GM18508 (cell line): ENCODE measurements around the gene TGFBR2.

ENCODE experiments used
- ATAC-seq: cut with Tn5 transposase; IDR thresholded peaks from one replicate; pipeline ENCODE4 v1.9.1; 2021; ENCODE audit warnings: moderate number of reproducible peaks; ENCODE audit not compliant: insufficient read depth, unreplicated experiment

The TGFBR2 gene

DNA sequence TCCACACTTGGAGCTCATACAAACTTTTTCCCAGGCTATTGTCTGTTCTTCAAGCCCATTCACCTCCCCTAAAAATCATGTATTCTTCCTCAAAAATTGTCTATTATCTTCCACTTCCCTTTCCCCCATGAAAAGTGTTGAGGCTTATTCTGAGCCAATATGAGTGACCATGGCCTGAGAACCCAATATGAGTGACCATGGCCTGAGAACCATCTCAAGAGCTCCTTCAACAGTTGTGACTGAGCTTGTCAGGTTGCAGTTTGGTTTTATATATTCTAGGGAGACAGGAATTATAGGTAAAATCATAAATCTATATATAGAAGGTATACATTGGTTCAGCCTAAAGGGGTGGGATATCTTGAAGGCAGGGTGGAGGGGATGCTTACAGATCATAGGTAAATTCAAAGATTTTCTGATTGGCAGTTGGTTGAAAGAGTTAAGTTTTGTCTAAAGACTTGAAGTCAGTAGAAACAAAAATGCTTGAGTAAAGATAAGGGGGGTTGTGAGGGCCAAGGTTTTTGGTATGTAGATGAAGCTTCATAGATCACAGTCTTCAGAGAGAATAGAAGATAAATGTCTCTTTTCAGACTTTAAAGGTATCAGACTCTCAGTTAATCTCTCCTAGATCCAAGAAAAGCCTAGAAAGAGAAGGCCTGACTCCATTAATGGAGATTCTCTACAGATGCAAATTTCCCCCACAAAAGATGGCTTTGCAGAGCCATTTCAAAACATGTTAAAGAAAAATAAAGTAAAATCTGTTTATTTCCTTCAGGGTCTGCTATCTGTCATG lies 95.8 kb downstream of the TGFBR2 start:
- ATAC-seq, result no peak

DNA sequence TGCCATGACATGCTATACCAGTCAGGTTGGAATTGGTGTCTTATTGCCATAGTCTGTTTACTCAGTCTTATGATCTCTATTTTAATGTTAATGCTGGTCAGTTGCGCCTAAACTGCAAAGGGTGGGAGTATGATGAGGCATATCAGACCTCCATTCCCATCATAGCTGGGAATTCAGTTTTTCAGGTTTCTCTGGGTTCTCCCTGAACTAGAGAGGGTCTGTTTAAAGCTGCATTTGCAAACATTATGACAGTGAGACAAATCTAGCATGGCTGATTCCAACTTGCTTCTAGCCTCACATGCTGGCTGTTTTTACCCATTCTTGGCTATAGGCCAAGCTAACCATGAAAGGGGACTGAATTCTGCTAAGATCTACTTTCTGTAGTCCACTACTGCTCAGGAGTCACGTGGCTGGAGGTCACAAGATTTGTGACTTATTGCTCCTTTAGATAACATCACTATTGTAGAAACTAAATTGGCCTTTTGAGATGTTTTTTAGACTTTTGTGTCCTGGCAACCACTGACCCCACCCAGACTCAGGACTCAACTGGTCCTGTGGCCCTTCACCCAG lies 96.5 kb downstream of the TGFBR2 start:
- ATAC-seq, result no peak

GRCh38 chr3:30704931-30705890 lies 98.8 kb downstream of the TGFBR2 start:
- no peak for ATAC-seq

- ATAC-seq, result no peak
Measured at GRCh38 chr3:30707825-30708224, 101.4 kb downstream of the TGFBR2 start.

GRCh38 chr3:30708472-30708871 lies 102.1 kb downstream of the TGFBR2 start:
- no peak for ATAC-seq

GRCh38 chr3:30710017-30710416 lies 103.6 kb downstream of the TGFBR2 start:
- no peak for ATAC-seq

DNA sequence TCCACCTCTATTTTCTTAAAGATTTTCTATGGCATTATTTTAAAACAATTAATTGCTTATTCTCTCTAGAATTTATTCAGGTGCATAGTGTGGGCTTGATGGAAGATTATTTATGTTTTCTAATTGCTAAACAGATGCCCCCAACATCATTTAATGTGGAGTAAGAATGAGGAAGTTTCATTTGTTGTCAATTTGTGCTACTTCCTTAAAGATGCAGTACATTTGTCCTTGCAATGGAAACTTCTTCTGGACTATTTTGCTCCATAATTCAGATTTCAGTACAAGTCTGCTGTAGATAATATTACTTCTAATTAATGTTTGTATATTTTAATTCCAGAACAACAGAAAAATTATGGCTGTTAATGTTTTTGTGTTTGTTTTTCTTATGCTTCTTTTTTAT lies 104.8 kb downstream of the TGFBR2 start:
- ATAC-seq, result no peak

- no peak for ATAC-seq
Measured at GRCh38 chr3:30711867-30712266, 105.5 kb downstream of the TGFBR2 start.

GRCh38 chr3:30712991-30713390 lies 106.6 kb downstream of the TGFBR2 start:
- ATAC-seq, result no peak

DNA sequence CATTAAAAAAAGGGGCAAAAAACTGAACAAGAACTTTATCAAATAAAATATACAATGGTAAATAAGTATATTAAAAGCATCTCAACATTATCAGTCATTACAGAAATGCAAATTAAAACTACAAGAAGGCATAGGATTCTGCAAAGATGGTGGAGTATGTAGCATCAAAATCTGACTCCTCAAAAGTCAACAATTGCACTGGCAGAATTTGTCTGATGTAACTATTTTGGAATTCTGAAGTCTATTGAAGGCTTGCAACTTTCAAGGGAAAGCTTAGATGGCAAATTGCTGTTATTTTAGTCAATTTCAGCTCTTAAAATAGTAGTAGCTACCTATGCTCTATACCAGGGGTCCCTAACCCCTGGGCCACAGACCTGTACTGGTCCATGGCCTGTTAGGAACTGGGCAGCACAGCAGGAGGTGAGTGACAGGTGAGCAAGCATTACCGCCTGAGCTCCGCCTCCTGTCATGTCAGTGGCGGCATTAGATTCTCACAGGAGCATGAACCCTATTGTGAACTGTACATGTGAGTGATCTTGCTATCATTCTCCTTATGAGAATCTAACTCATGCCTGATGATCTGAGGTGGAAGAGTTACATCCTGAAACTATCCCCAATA lies 107.6 kb downstream of the TGFBR2 start:
- ATAC-seq, result no peak

DNA sequence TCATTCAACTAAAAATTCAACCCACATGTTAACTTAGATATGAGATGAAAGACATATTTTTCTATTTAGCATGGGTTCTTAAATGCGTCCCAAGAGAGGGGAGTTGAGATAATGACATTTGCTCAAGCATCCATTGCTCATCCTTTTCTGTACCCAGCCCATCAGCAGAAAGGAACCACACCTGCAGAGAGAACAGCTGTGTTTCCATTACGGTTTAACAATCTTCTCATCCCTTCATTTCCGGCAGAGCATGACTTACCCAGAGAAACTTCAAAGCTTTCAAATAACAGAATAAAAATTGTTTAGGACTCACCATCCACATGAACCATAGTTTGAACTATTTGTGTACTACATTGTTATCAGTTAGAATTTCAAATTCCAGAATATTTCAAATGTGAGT lies 113.1 kb downstream of the TGFBR2 start:
- no peak for ATAC-seq

DNA sequence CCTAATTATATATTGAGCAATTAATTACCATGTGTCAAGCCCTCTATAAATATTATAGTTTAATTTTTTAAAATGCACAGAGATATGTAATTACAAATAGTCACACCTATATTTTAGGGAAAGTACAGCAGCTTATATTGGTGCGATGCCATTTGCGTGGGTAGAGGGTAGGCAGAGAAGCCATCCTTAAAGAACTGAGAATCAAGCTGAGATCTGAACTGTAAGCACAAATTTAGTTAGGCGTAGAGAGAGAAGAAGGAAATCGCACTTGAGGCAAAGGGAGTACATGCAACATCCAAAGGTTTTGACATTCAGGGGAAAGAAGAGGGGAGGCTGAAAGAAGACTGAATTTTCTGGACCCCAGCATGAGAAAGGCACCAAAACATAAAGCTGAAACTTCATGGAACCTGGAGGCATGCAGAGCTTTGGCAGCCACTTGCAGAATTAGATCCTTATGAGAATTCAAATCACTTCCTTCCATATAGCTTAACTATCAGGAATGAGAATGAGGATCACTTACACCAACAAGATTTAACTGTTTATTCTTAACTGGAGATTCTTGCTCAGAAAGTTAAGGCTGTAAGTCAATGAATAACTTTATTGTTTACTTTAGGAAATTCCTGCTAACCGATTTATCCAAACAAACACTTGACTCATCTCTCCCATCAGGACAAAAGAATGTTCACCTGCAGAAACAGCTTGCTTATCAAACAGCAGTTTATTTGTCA lies 114.3 kb downstream of the TGFBR2 start:
- ATAC-seq, result no peak

- ATAC-seq, result no peak
Measured at GRCh38 chr3:30721314-30721634, 114.9 kb downstream of the TGFBR2 start.

DNA sequence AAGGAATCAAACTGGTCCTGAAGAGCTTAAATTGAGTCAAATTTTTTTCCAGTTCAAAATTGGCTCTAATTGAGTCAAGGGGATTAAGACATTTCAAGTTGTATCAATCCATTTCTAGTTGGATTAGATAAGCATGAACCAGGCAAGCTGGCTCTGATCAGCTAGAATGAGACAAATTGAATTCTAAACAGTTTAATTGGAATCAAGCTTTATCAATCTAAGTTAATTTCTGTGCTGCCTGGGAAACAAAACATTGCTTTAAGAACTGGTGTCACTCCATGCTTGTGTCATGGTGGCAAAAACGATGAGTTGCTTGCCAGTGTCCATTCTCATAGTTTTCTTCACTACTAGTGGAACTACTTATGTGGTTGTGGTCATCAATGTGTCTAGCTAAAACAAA lies 116.8 kb downstream of the TGFBR2 start:
- no peak for ATAC-seq

GRCh38 chr3:30724863-30725262 lies 118.5 kb downstream of the TGFBR2 start:
- ATAC-seq, result no peak

DNA sequence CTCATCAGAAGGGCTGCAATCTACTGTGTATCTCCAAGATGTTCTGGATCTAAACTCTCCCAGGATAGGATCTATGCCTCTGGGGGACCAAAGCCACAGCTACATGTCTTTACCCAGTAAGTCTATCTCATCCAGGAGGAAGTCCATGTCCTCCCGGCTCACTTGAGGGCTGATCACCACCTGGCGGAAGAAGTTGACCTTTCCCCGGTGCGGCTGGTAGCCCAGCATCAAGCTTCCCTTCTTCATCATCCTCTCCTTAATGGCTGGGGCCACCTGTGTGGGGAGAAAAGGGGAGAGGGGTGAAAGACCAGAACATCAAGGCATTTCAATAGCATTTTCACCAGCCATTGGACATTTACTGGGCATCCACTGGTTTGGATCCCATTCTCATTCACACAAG lies 121.7 kb downstream of the TGFBR2 start:
- ATAC-seq, result no peak

DNA sequence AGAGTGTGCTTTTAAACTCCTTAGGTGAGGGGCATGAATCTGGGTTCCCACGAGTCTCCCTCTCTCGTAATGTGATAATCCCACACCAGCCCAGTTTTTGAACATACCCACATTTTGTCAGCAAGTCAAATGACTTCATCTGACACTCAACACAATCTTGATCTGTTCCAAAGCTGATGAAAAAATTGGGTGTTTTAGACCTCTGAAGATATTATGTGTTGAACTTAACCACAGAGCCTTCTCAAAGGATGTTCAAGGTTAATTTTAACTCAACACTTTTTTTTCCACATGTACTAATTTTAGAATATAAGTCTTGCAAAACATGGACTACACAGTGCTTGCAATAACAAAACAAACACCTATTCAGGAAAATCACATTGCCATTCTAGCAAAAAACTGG lies 123.1 kb downstream of the TGFBR2 start:
- no peak for ATAC-seq

DNA sequence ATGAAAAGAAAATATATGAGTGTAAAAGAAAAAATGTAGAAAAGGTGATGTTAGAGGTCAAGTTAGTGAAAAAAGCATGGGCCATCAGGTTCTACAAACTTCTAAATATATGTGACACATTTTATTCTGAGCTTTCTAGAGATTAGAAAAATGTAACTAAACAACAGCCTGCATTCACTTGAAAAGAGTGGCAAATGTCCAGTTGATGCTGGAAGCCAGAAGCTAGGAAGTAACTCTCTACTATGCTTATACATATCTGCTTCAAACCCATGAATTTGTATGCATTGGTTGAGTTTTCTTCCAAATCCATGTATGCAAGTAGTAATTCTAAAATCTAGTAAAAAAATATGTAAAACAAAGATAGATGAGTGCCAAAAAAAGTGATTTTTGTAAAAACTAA lies 123.5 kb downstream of the TGFBR2 start:
- ATAC-seq, result no peak

GRCh38 chr3:30730967-30731366 lies 124.6 kb downstream of the TGFBR2 start:
- ATAC-seq, result no peak

GRCh38 chr3:30733209-30733608 lies 126.8 kb downstream of the TGFBR2 start:
- no peak for ATAC-seq
